GM18499 (cell line): ENCODE measurements around the gene POP7.

Experiments used
- ATAC-seq: cut with Tn5 transposase; IDR thresholded peaks from one replicate; pipeline ENCODE4 v1.9.1; 2021; ENCODE audit warnings: moderate number of reproducible peaks; ENCODE audit not compliant: insufficient read depth, unreplicated experiment

POP7 gene

GRCh38 chr7:100678291-100678984 is 27.5 kb upstream of the POP7 start:
- no peak for ATAC-seq

DNA sequence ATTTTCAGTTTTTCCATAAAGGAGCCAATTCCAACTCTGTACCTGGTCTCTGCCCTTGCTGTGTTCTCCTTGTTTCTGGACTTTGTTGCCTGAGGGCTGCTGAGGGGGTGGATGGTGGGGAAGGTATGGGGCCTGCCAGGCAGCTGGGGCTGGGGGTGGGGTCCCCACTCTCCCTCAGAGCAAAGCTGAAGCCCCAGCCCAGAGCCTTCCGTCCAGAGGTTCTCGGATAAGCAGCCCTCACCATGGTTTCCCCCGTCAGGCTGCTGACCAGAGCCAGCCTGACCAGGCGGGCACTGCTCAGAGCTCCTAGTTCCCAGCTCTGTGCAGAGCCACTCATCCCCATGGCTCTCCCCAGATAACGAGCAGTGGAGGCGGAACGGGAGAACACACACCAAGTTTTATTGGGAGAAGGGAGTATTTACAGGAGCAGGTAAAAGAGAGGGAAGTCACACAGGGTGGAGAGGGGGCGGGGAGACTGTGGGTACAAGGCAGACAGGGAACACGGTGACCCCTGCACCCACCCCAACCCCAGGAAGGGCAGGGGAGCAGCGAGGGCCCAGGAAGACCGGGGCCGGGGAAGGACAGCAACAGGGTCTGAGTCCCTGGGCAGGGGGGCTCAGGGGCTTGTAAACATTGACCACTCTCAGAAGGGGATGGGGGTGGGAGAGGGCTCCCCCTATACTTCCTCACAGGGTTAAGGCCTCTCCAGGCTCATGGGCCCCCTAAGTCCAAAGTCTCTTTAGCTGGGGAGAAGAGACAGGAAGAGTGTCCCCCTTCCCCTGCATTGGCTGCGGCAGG is 26.6 kb upstream of the POP7 start:
- ATAC-seq, result no peak

DNA sequence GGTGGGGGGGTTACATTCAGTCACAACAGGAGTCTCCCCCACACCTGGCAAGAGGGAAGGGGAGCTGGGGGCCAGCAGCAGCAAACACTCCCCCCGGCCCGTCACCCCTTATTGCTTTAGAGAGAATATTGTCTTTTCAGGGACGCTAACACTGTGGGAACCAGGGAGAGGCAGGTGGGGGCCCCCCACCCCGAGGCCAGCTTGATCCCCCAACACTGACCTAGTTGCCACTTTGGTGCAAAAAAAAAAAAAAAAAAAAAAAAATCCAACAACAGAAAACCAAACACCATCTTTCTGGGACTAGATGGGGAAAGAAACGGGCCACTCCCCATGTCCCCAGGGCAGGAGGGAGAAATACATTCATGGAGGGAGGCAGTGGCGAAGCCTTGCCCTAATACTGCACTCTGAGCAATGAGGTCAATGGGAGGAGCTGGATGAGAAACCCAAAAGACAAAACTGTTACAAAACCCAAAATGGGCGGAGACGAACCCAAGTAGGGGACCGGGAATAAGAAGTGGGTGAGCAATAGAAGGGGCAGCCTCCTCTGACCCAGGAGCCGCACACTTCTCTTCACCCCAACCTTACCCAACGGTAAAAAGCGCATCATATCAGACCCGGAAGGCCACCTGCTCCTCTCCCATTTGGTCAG is 25.9 kb upstream of the POP7 start:
- no peak for ATAC-seq

- no peak for ATAC-seq
These were observed 25.2 kb upstream of the POP7 start for GRCh38 chr7:100680576-100681271.

DNA sequence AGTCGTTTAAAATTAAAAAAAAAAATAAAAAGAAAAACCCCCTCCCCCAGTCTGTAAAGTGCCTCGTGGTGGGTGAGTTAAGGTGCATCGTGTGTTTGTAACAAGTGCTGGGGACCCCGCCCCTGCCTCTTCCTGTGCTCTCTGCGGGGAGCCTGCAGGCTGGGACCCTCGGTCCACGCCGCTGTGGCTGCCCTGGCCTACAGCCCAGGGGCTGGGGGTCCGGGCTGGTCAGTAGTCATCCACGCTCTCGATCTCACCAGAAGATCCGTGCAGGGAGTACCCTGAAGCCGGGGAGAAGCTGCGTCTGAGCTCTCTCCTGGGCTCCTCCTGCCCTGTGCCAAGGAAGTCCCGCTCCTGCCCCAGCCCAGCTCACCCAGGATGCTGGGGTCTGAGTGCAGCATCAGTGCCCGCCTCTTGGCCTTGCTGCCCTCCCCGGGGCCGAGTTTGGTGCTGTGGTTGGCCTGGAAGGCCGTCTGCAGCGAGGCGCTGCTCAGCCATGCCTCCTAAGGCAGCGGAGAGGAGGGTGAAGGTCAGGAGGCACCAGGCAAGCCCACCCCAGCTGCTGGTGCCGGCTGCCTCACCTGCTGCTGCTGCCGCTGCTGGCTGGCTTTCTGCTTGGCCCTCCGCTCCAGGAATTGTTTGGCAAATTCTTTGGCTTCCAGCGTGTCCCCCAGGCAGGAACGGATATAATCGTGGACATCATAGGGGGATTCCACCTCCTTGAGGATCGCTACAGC is 24.3 kb upstream of the POP7 start:
- no peak for ATAC-seq

GRCh38 chr7:100682228-100682741 is 23.6 kb upstream of the POP7 start:
- ATAC-seq, result no peak

GRCh38 chr7:100682991-100683658 is 22.8 kb upstream of the POP7 start:
- no peak for ATAC-seq

GRCh38 chr7:100683659-100684533 is 22.0 kb upstream of the POP7 start:
- no peak for ATAC-seq

DNA sequence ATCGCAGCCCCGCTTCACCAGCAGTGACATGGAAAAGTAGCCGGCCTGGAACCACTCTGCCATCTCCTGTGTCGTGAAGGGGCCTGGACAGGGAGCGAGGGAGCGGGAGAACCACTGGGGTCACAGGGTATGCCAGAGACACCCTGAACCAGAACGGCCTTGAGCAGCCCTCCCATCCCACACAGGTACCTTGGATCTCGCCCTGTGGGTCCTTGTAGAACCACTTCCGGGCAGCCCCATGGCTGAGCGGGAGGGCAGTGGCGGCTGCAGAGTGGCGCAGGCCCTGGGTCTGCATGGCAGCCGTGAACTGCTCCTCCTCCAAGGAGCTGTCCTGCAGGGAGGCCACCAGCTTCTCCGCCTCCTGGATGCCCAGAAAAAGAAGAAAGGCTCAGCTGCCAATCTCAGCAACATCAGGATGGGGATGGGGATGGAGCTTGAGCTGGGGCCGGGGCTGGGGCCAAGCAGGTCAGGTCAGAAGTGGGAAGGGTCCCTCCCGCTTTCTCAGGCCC is 21.3 kb upstream of the POP7 start:
- no peak for ATAC-seq

DNA sequence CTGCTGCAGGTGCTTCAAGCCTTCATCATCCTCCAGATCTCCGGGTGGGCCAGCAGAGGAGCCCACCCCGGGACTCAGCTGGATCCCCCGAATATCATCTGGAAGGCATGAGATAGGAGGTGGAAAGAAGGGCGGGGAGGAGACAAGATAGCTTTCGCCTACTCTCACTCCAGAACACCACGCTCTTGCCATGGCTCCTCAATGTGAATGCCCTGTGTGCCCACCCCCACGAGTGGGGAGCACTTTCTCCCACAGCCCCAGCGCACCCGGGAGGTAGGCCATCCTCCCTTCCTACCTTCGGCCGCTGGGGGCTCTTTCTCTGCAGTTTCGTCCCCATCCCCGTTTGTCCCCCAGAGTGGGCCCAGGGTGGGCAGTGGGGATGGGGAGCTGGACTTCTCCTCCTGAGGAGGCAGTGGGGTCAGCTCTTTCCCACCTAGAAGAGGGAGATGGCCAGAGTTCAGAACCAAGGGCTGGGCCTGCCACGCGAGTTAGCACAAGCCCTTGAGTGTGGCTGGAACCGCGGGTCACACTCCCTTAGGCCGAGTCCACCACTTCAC is 20.8 kb upstream of the POP7 start:
- ATAC-seq, result no peak

DNA sequence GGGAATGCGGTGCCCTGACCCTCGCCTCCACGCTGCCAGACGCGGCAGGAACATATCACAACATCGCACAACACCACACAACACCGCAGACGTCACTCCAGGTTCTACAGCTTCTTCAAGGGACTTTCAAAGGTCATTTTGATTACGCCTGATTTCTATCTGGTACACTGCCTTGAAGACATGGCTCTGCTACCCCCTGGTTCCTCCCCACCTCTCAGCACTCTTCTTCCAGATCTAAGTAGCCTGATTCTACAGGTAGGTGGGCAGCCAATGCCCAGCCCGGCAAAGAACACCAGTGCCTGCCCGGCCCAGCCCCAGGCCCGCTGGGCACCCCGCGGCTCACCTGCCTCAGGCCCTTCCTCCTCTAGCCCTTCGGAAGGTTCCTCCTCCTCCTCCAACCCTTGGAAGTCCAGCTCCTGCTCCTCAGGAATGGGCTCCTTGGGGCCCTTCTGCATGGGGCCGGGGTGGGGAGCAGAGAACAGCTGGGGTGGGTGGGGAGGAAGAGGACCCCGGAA is 20.2 kb upstream of the POP7 start:
- no peak for ATAC-seq

DNA sequence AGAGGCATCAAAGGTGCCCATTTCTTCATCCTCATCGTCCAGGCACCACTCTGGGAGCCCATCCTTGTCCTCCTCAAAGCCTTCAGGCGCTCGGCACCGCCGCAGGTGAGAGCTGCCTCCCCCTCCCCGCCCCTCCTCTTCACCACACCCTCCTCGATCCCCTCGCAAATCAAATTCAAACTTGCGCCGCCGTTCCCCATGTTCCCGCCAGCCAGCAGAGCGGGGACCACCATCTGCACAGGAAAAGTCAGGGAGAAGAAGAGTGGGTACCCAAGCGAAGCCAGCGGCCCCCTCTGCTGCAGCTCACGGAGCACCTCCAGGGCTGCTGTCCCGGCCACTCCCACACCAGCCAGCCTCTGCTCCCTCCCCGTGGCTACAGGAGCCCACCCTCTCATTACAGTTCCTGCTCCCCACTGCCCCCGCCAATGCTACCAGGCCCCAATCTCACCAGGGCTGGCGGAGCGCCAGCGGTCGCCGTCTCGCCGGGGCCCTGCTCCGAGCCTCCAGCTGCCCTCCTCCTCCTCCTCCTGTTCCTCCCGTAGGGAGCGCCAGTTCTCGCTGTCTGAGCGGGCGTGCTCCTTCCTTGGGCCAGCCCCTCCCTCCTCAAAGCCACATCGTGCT is 19.6 kb upstream of the POP7 start:
- no peak for ATAC-seq

- no peak for ATAC-seq
These were observed 19.1 kb upstream of the POP7 start for GRCh38 chr7:100686822-100687211.

DNA sequence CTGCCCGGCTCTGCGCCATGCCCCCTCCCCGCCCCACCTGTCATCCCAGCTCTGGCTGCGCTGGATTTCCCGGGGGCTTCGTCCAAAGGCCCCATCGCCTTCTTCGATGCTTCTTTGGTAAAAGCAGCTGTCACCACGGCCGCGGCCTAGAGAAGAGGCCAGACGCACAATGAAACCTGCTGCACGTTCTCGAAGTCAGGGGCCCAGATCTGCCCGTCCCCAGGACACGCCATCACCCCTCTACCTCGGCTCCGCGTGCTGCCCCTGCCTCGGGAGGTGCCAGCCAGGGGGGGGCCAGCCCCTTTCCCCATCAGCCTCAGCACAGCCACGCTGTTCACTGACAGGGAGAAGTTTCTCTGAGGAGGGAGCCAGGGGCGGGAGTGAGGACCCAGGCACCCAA is 18.7 kb upstream of the POP7 start:
- no peak for ATAC-seq

DNA sequence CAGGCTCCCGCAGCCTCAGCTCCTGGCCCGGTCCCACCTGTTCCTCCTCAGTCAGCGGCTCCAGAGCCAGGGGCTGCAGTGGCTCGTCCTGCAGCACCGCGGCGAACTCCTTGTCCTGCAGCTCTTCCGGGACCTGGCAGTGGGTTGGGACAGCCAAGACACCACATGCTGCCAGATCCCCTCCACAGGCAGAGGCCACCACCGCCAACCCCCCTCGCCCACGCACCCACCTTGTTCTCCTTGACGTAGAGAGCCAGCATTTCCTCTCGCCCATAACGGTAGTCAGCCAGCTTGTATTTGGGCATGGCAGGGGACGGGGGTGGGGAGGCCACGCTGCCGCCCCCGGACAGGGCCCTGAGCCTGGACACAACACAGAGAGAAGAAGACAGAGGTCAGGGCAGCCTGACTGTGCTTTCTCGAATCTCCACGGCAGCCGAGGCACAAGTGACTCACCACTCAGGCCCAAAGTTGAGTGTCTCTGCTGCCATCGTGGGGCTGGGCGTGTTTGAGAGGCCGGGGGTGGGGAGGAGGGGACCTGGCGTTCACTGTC is 18.1 kb upstream of the POP7 start:
- no peak for ATAC-seq

DNA sequence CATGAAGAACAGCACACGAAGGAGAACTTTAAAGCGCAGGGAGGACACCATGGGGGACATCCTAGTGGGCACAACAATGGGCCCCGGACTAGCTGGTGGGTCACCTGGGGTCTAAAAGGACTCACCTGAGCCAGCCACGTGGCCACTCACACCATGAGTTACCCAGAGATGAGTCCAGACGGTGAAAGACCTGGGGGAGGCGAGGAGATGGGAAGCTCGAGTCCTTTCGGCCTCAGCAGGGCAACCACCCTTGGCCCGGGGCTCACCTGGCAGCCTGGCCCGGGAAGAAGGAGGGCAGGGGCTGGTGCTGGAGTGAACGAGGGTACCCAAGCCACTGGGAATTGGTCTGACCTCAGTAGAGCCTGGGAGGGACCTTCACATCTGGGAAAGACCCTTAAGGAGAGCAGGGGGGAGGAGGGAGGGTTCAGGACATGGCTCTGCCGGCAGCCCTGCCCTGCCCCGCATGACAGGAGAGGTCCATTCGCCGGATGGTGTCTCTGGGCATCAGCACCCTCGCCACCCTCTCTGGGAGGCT is 17.5 kb upstream of the POP7 start:
- no peak for ATAC-seq
